Neural progenitor cell (in vitro differentiated cells): ENCODE results near the gene CACNA1E. TPM values are rescaled to one million over a fixed set of nuclear protein-coding genes. Genes with fewer than 3 reads are reported as not detected.

Experiments used
- DNase-seq: peaks from one replicate; pipeline ENCODE4 v3.0.0-alpha.2; 2016; ENCODE audit warnings: low spot score
- H2AFZ ChIP-seq: fragments of 200-600 bp; sonication (generic); replicated peaks from 2 replicates; pipeline ENCODE4 v1.6.1; 2016; ENCODE audit warnings: antibody characterized with exemption
- H3F3A ChIP-seq: fragments of 200-600 bp; sonication (generic); 2 replicates; pipeline ENCODE4 v1.6.1; 2016; ENCODE audit warnings: antibody characterized with exemption, low read depth
- H3K27ac ChIP-seq: fragments of 200-600 bp; sonication (generic); 2 replicates; pipeline ENCODE4 v1.5.1; 2016; ENCODE audit warnings: mild to moderate bottlenecking
- H3K27me3 ChIP-seq: fragments of 200-600 bp; sonication (generic); 2 replicates; pipeline ENCODE4 v1.6.1; 2016; ENCODE audit warnings: mild to moderate bottlenecking, moderate library complexity
- H3K36me3 ChIP-seq: fragments of 200-600 bp; sonication (generic); 2 replicates; pipeline ENCODE4 v1.5.1; 2016
- H3K4me1 ChIP-seq: fragments of 200-600 bp; sonication (generic); 2 replicates; pipeline ENCODE4 v1.6.1; 2016; ENCODE audit warnings: mixed run types
- H3K4me2 ChIP-seq: fragments of 200-600 bp; sonication (generic); 2 replicates; pipeline ENCODE4 v1.6.1; 2016
- H3K4me3 ChIP-seq: fragments of 200-600 bp; sonication (generic); 2 replicates; pipeline ENCODE4 v1.5.1; 2016
- H3K79me2 ChIP-seq: fragments of 200-600 bp; sonication (generic); 2 replicates; pipeline ENCODE4 v1.6.1; 2016; ENCODE audit warnings: low read depth
- H3K9ac ChIP-seq: fragments of 200-600 bp; sonication (generic); 2 replicates; pipeline ENCODE4 v1.6.1; 2016
- H3K9me3 ChIP-seq: fragments of 200-600 bp; sonication (generic); 2 replicates; pipeline ENCODE4 v1.5.1; 2016; ENCODE audit warnings: low read depth
- H4K20me1 ChIP-seq: fragments of 200-600 bp; sonication (generic); 2 replicates; pipeline ENCODE4 v1.6.1; 2016; ENCODE audit warnings: low read depth
- H3K27ac Mint-ChIP-seq: 3 replicates; pipeline ENCODE4 v1.8.0; 2021; ENCODE audit warnings: mixed read lengths
- H3K27me3 Mint-ChIP-seq: 2 replicates; pipeline ENCODE4 v1.8.0; 2022; ENCODE audit warnings: low read depth, mild to moderate bottlenecking, inconsistent platforms, moderate library complexity, mixed read lengths; ENCODE audit not compliant: insufficient read depth
- H3K36me3 Mint-ChIP-seq: 3 replicates; pipeline ENCODE4 v1.8.0; 2021; ENCODE audit warnings: mixed read lengths
- H3K4me1 Mint-ChIP-seq: 3 replicates; pipeline ENCODE4 v1.8.0; 2021; ENCODE audit warnings: mixed read lengths
- H3K4me3 Mint-ChIP-seq: 3 replicates; pipeline ENCODE4 v1.8.0; 2021; ENCODE audit warnings: mild to moderate bottlenecking, moderate library complexity, mixed read lengths
- H3K9me3 Mint-ChIP-seq: 3 replicates; pipeline ENCODE4 v1.8.0; 2020; ENCODE audit warnings: mixed read lengths
- CTCF ChIP-seq: fragments of 200-600 bp; sonication (generic); IDR thresholded peaks from 2 replicates; pipeline ENCODE4 v1.5.1; 2017; ENCODE audit warnings: antibody characterized with exemption, mild to moderate bottlenecking
- EZH2 ChIP-seq: fragments of 200-600 bp; sonication (generic); IDR thresholded peaks from 2 replicates; pipeline ENCODE4 v1.6.1; 2017; ENCODE audit warnings: antibody characterized with exemption, mild to moderate bottlenecking, moderate library complexity
- EZH2phosphoT487 ChIP-seq: fragments of 200-600 bp; sonication (generic); IDR thresholded peaks from 2 replicates; pipeline ENCODE4 v1.6.1; 2017; ENCODE audit warnings: antibody characterized with exemption
- total RNA-seq: library from RNA; depleted of rRNA; stranded (reverse); fragments of >200 nt; gene quantifications from 2 replicates; pipeline ENCODE4 v1.2.3, GENCODE V29; 2015; ENCODE audit warnings: low replicate concordance

Gene CACNA1E
- total RNA-seq, 1 donor from 2014 or later = 2.1 TPM

- H3K9me3 ChIP-seq = no peaks in the 10 kb centered on the region
- no peaks in the 10 kb centered on the region for H3K27me3 ChIP-seq
- no peak overlapping the region for H3K9ac ChIP-seq
- H3K4me1 ChIP-seq = peaks cover 6% of the 10 kb centered on the region
- Mint-ChIP-seq H3K9me3 (no peaks in the 10 kb centered on the region), H3K4me3 (no peak overlapping the region), H3K4me1 (peaks cover 17% of the 10 kb centered on the region), H3K27me3 (no peaks in the 10 kb centered on the region), H3K27ac (no peak overlapping the region), H3K36me3 (no peaks in the 10 kb centered on the region)
- H3F3A ChIP-seq = no peaks in the 10 kb centered on the region
- no peaks in the 10 kb centered on the region for H4K20me1 ChIP-seq
- no peak overlapping the region for H3K27ac ChIP-seq
- H3K4me2 ChIP-seq = no peak overlapping the region
- DNase-seq = no peak
- H3K36me3 ChIP-seq = no peaks in the 10 kb centered on the region
- H2AFZ ChIP-seq = no peak overlapping the region
- TF ChIP-seq EZH2 = no peak
- TF ChIP-seq CTCF = no peak
- H3K79me2 ChIP-seq = no peaks in the 10 kb centered on the region
- H3K4me3 ChIP-seq = no peak overlapping the region
Measured at GRCh38 chr1:181718034-181718433, 234.7 kb downstream of the CACNA1E start.

GRCh38 chr1:181726320-181727012, 243.1 kb downstream of the CACNA1E start:
- H3K4me3 Mint-ChIP-seq = no peak overlapping the region
- H3K27ac Mint-ChIP-seq = peak overlapping the region; percentile 11
- no peaks in the 10 kb centered on the region for H3K27me3 ChIP-seq

GRCh38 chr1:181730606-181731005, 247.3 kb downstream of the CACNA1E start:
- H3K36me3 Mint-ChIP-seq = no peaks in the 10 kb centered on the region
- Histone ChIP-seq H2AFZ (no peak overlapping the region), H3F3A (no peaks in the 10 kb centered on the region), H3K27ac (no peak overlapping the region), H3K36me3 (no peaks in the 10 kb centered on the region), H3K4me2 (no peak overlapping the region), H3K9me3 (no peaks in the 10 kb centered on the region), H3K27me3 (no peaks in the 10 kb centered on the region), H4K20me1 (no peaks in the 10 kb centered on the region), H3K4me1 (peaks cover 13% of the 10 kb centered on the region), H3K79me2 (no peaks in the 10 kb centered on the region), H3K4me3 (no peak overlapping the region), H3K9ac (no peak overlapping the region)
- no peaks in the 10 kb centered on the region for H3K27me3 Mint-ChIP-seq
- TF ChIP-seq EZH2 = no peak
- TF ChIP-seq CTCF = no peak
- TF ChIP-seq EZH2phosphoT487 = no peak
- H3K27ac Mint-ChIP-seq = no peak overlapping the region
- peaks cover 15% of the 10 kb centered on the region for H3K4me1 Mint-ChIP-seq
- DNase-seq = no peak
- H3K4me3 Mint-ChIP-seq = no peak overlapping the region
- peaks cover 2% of the 10 kb centered on the region for H3K9me3 Mint-ChIP-seq

More at GRCh38 chr1:181726320-181727012, 243.1 kb downstream of the CACNA1E start:
- no peaks in the 10 kb centered on the region for H3K36me3 ChIP-seq
- peaks cover 13% of the 10 kb centered on the region for H3K4me1 ChIP-seq
- TF ChIP-seq EZH2 = no peak
- no peak for TF ChIP-seq CTCF
- TF ChIP-seq EZH2phosphoT487 = no peak
- no peaks in the 10 kb centered on the region for H3K9me3 ChIP-seq
- Mint-ChIP-seq H3K9me3 (no peaks in the 10 kb centered on the region), H3K27me3 (no peaks in the 10 kb centered on the region), H3K4me1 (peaks cover 10% of the 10 kb centered on the region), H3K36me3 (no peaks in the 10 kb centered on the region)
- peak overlapping the region; percentile 42 for H3K4me2 ChIP-seq
- H2AFZ ChIP-seq = peak overlapping the region; percentile 10
- peak overlapping the region; percentile 5 for H3K4me3 ChIP-seq
- no peak overlapping the region for H3K9ac ChIP-seq
- no peaks in the 10 kb centered on the region for H4K20me1 ChIP-seq
- DNase-seq = no peak
- H3K27ac ChIP-seq = no peak overlapping the region
- H3K79me2 ChIP-seq = no peaks in the 10 kb centered on the region
- H3F3A ChIP-seq = no peaks in the 10 kb centered on the region
